ENCODE data around the gene FEZF2. TPM values are rescaled to one million over a fixed set of nuclear protein-coding genes. Genes with fewer than 3 reads are reported as not detected.

Gene FEZF2
- total and polyA plus RNA-seq, 2 of the 8 experiments (the other 6 are each of a cell fraction or from before 2014, with no cell fraction given) = 0.06 TPM; not detected in 1

DNA sequence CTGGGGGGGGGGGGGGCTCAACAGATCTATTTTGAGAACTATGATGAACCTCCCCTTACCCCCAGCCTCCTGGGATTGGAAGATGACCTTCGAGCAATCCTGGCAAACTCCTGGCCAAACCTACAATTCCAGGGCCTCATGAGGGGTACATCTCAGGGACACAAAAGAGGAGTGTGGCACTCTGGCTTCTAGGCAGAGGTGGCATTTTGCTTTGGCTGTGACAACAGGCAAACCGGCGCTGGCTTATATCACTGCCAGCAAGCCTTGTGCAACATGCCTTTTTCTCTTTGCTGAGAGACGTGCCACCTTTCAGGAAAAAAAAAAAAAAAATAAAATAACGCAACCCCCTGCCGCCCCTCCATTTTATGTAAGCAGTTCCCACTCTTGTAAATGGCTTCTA is 31.8 kb upstream of the FEZF2 start:
- no peak for FAIRE-seq
- Histone ChIP-seq H4K91ac (replicated peaks; ENCODE audit: insufficient read length, low read length) (no peak overlapping the region), H2AK5ac (ENCODE audit: low read depth, low read length) (no peak overlapping the region), H3K79me2 (ENCODE audit: control insufficient read depth in 1 of 2, insufficient read depth in 2 of 2, low read length in 2 of 2) (no peaks in the 10 kb centered on the region), H3K14ac (ENCODE audit: insufficient read length) (no peak overlapping the region), H4K20me1 (replicated peaks in 1 of 2; ENCODE audit: control insufficient read depth in 1 of 2, insufficient read depth in 2 of 2, low read length in 2 of 2) (no peaks in the 10 kb centered on the region), H3K79me1 (ENCODE audit: low read depth, low read length) (no peaks in the 10 kb centered on the region), H3K56ac (replicated peaks; ENCODE audit: insufficient read length, low read depth, low read length) (no peak overlapping the region), H3K18ac (ENCODE audit: extremely low read depth, low read length) (no peak overlapping the region), H4K5ac (ENCODE audit: insufficient read length, low read depth, low read length) (no peak overlapping the region), H2BK120ac (replicated peaks; ENCODE audit: low read depth, low read length) (no peak overlapping the region), H2BK5ac (ENCODE audit: low read depth, low read length) (no peak overlapping the region), H3K27ac (ENCODE audit: low read depth, low read length) (no peak overlapping the region), H2AFZ (ENCODE audit: low read length) (no peak overlapping the region), H3K4me2 (ENCODE audit: insufficient read depth in 1 of 2, low read depth in 2 of 2, low read length in 2 of 2) (no peak overlapping the region), H3K9me3 (ENCODE audit: insufficient read depth in 2 of 2, low read depth in 1 of 2, low read length in 1 of 2) (no peaks in the 10 kb centered on the region), H3K9ac (replicated peaks in 1 of 4; ENCODE audit: extremely low read depth in 1 of 4, low read depth in 3 of 4, low read length in 3 of 4) (no peak overlapping the region), H2BK15ac (ENCODE audit: low read length) (no peak overlapping the region), H4K8ac (ENCODE audit: extremely low read depth, insufficient read depth, low read length) (no peak overlapping the region), H3K27me3 (replicated peaks in 1 of 4; ENCODE audit: control insufficient read depth in 3 of 4, extremely low read depth in 1 of 4, insufficient read depth in 3 of 4, low read length in 3 of 4) (peaks cover 0 to 1% (median 0%) of the 10 kb centered on the region in 4 experiments; a peak in 1 of 7 replicates), H3K23me2 (ENCODE audit: low read depth, low read length) (no peaks in the 10 kb centered on the region; the same call in 1 of the 2 replicates), H2BK12ac (ENCODE audit: low read depth, low read length) (no peak overlapping the region), H3K4me3 (ENCODE audit: extremely low read depth in 1 of 4, insufficient read depth in 2 of 4, low read depth in 3 of 4, low read length in 4 of 4) (no peak overlapping the region), H2BK20ac (ENCODE audit: low read length) (no peak overlapping the region), H3K4me1 (replicated peaks in 1 of 4; ENCODE audit: control insufficient read depth in 3 of 4, insufficient read depth in 4 of 4, low read length in 3 of 4) (no peaks in the 10 kb centered on the region), H3K23ac (ENCODE audit: insufficient read length) (no peak overlapping the region), H3K4ac (replicated peaks; ENCODE audit: insufficient read length, low read depth, low read length) (no peak overlapping the region), H3K36me3 (ENCODE audit: control insufficient read depth in 2 of 4, insufficient read depth in 4 of 4, low read length in 3 of 4) (no peaks in the 10 kb centered on the region)
- WGBS, 2 experiments (ENCODE audit: extremely low coverage in 1 of 2, insufficient coverage in 1 of 2, insufficient read length in 1 of 2, insufficient replicate concordance in 2 of 2, low coverage in 1 of 2, low lambda C conversion rate in 2 of 2, missing lambda C conversion rate in 1 of 2) = 92% methylated on average over 6 of the region's 6 CpGs; no CpG with 5 or more reads in 1 of the 2 experiments
- DNase-seq (ENCODE audit: low read depth in 1 of 2, low spot score in 2 of 2) = no peak
- CTCF ChIA-PET (ENCODE audit: partially characterized antibody) = no interaction called here
- POLR2A ChIA-PET (ENCODE audit: partially characterized antibody) = no interaction called here
- no peak for TF ChIP-seq TCF12 (IDR thresholded peaks at IDR 0.05; ENCODE audit: low read depth, low read length)
- TF ChIP-seq CHD1 (IDR thresholded peaks at IDR 0.05; ENCODE audit: low read depth, low read length) = no peak
- TF ChIP-seq BACH1 (IDR thresholded peaks at IDR 0.05; ENCODE audit: low read length) = no peak
- no peak for TF ChIP-seq ZNF274 (IDR thresholded peaks at IDR 0.05; ENCODE audit: borderline replicate concordance, extremely low read depth, low read length)
- TF ChIP-seq GABPA (IDR thresholded peaks at IDR 0.05; ENCODE audit: borderline replicate concordance, insufficient read depth, low read length) = no peak
- TF ChIP-seq, protein P1, sequence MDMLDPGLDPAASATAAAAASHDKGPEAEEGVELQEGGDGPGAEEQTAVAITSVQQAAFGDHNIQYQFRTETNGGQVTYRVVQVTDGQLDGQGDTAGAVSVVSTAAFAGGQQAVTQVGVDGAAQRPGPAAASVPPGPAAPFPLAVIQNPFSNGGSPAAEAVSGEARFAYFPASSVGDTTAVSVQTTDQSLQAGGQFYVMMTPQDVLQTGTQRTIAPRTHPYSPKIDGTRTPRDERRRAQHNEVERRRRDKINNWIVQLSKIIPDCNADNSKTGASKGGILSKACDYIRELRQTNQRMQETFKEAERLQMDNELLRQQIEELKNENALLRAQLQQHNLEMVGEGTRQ (IDR thresholded peaks at IDR 0.05; ENCODE audit: low read length) = no peak
- TF ChIP-seq SP2 (IDR thresholded peaks at IDR 0.05; ENCODE audit: low read length) = no peak
- TF ChIP-seq JUND (IDR thresholded peaks at IDR 0.05; ENCODE audit: low read length) = no peak
